Measurements from ENCODE around the gene PRSS33. TPM values are rescaled to one million over a fixed set of nuclear protein-coding genes. Genes with fewer than 3 reads are reported as not detected.

PRSS33 gene
- total and polyA plus RNA-seq, 4 donors: 0.08 TPM; not detected in 3

DNA sequence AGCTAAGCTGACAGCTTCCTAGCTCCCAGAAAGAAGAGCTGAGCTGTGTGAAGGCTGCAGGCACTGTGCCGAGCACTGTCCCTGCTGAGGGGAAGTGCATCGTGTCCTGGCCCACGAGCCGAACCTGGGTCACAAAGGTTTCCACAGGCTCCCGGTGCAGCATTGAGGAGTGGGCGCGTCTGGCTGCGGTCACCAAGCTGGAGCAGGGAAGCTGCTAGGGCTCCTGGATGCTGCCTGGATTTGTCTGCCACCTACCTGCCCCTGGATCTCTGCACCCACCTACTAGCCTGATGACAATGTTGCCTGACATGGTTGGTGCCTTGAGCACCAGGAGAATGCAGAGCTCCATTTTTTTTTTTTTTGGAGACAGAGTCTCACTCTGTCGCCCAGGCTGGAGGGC is 41.4 kb downstream of the PRSS33 start:
- H3K36me3 ChIP-seq (ENCODE audit: control insufficient read depth in 1 of 2, insufficient read depth in 2 of 2, low read length in 1 of 2): no peaks in the 10 kb centered on the region
- WGBS, 2 donors: 83 to 86% methylated on average over 9 of the region's 9 CpGs
- ATAC-seq (ENCODE audit: low FRiP score) (no peak), DNase-seq (peak in 1 of 2 donors; percentile 60)
- H3K9me3 ChIP-seq (ENCODE audit: control insufficient read depth, low read length): no peaks in the 10 kb centered on the region
- H3K27ac ChIP-seq (ENCODE audit: low read depth in 1 of 2, low read length in 2 of 2): no peak overlapping the region
- no peaks in the 10 kb centered on the region for H3K27me3 ChIP-seq (ENCODE audit: control insufficient read depth in 1 of 2, insufficient read depth in 2 of 2, low read length in 1 of 2)
- H3K4me3 ChIP-seq (ENCODE audit: low read length in 2 of 2): no peak overlapping the region
- intact Hi-C loops (cut with DNase I): no loop called here
- H3K4me1 ChIP-seq (ENCODE audit: control insufficient read depth in 1 of 2, insufficient read depth in 2 of 2, low read length in 2 of 2): no peaks in the 10 kb centered on the region

DNA sequence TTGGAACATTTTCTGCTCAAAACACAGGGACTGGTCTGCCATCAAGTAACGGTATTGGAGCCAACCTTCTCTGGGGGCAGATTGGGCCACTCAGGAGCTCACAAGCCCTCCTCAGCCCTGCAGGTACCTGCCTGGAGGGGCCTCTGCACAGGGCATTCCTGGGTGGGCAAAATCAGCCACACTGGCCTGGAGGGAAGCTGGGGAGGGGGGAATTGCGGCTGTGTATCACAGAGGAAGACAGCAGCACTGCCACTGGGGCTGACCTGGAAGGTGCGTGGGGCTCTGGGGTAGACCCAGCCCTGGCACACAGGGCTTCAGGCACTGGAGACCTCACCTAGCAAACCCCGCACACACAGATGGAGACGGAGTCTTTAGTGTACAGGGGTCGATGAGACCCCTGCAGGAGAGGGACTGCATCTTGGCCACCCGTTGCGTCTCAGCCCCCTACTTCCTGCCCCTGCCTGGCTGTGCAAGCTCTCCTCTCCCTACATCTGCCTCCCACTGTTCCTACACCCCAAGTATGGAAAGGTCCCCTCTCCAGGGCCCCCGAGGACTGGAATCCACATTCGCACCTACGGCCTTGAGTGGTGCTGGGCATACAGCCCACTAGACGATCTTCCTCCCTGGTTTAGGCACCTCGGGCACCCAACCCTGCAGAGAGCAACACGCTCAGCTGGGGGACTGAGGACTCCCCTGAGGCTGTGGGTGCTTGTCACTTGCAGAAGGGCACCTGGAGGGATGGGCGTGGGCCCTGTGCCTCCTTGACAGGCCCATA is 42.1 kb downstream of the PRSS33 start:
- Histone ChIP-seq H3K27ac (ENCODE audit: low read depth in 1 of 2, low read length in 2 of 2) (no peak overlapping the region), H3K36me3 (ENCODE audit: control insufficient read depth in 1 of 2, insufficient read depth in 2 of 2, low read length in 1 of 2) (no peaks in the 10 kb centered on the region), H3K9me3 (ENCODE audit: control insufficient read depth, low read length) (no peaks in the 10 kb centered on the region), H3K4me1 (ENCODE audit: control insufficient read depth in 1 of 2, insufficient read depth in 2 of 2, low read length in 2 of 2) (no peaks in the 10 kb centered on the region), H3K4me3 (ENCODE audit: low read length in 2 of 2) (no peak overlapping the region), H3K27me3 (ENCODE audit: control insufficient read depth in 1 of 2, insufficient read depth in 2 of 2, low read length in 1 of 2) (no peaks in the 10 kb centered on the region)
- 75 to 76% methylated on average over 15 of the region's 15 CpGs for WGBS, 2 donors
- peak in 1 of 2 donors; percentile 72 for DNase-seq
- intact Hi-C loops (cut with DNase I): no loop called here
- ATAC-seq (ENCODE audit: low FRiP score): peak; percentile 34

DNA sequence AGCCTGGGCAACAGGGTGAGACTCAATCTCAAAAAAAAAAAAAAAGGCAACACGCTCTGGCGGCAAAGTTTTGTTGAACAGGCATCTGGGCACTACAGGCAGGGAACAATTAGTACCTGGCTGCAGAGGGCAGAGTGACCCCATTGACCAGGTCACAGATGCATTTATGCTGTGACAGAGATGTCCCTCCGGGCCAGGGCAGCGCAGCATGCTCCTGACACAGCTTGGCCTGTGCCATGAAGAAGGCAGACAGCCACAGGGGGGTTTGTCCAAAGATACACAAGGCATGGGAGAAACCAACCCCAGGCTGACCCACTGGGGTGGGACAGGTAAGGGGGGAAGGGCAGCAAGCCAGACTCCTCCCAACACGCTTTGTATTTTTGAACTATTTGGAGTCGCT is 42.6 kb downstream of the PRSS33 start:
- intact Hi-C loops (cut with DNase I): no loop called here
- Histone ChIP-seq H3K36me3 (ENCODE audit: control insufficient read depth in 1 of 2, insufficient read depth in 2 of 2, low read length in 1 of 2) (no peaks in the 10 kb centered on the region), H3K4me3 (ENCODE audit: low read length in 2 of 2) (no peak overlapping the region), H3K9me3 (ENCODE audit: control insufficient read depth, low read length) (no peaks in the 10 kb centered on the region), H3K27me3 (ENCODE audit: control insufficient read depth in 1 of 2, insufficient read depth in 2 of 2, low read length in 1 of 2) (no peaks in the 10 kb centered on the region), H3K4me1 (ENCODE audit: control insufficient read depth in 1 of 2, insufficient read depth in 2 of 2, low read length in 2 of 2) (no peaks in the 10 kb centered on the region), H3K27ac (ENCODE audit: low read depth in 1 of 2, low read length in 2 of 2) (no peak overlapping the region)
- DNase-seq (peak in 1 of 2 donors; percentile 38), ATAC-seq (ENCODE audit: low FRiP score) (no peak)
- WGBS, 2 donors: 83 to 87% methylated on average over 6 of the region's 6 CpGs

DNA sequence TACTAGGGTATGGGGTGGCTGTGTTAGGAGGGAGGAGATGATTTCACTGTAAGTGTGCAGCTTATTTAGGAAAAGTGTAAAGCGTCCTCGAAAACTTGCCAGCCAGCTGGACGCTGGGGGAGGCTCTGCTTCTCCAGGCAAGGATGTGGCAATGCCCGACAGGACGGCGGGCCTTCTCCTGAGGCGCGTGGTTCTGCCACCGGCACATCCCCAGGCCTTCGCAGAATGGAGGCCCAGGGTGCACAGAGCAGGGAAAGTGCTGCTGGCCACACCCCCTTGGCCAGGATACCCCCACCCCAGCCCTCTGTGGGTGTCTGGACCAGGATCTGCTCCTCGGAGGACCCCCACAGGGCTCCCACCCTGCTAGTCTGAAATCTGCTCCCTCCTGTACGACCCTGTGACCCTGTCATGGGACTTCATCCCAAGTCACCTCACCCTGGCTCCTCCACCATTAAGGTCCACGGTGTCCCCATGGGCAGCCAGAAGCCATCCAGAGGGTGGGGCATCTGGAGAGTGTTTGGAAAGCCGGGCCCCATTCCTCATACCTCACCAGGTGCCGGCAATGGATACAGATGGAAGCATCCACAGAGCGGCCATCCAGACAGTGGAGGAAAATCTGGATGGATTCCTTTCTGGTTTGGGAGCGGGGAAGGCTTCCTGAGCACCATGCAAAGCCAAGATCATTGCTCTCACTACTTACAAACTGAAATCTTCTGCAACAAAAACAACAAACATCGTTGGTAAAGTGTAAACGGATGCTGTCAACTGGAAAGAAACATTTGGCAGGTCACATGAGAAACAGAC is 44.2 kb downstream of the PRSS33 start:
- intact Hi-C loops (cut with DNase I): no loop called here
- 87 to 89% methylated on average over 19 of the region's 19 CpGs for WGBS, 2 donors
- H3K27me3 ChIP-seq (ENCODE audit: control insufficient read depth in 1 of 2, insufficient read depth in 2 of 2, low read length in 1 of 2): no peaks in the 10 kb centered on the region
- H3K27ac ChIP-seq (ENCODE audit: low read depth in 1 of 2, low read length in 2 of 2): no peak overlapping the region
- no peaks in the 10 kb centered on the region for H3K4me1 ChIP-seq (ENCODE audit: control insufficient read depth in 1 of 2, insufficient read depth in 2 of 2, low read length in 2 of 2)
- H3K4me3 ChIP-seq (ENCODE audit: low read length in 2 of 2): no peak overlapping the region
- no peaks in the 10 kb centered on the region for H3K36me3 ChIP-seq (ENCODE audit: control insufficient read depth in 1 of 2, insufficient read depth in 2 of 2, low read length in 1 of 2)
- DNase-seq (peak in 1 of 2 donors; percentile 45), ATAC-seq (ENCODE audit: low FRiP score) (no peak)
- no peaks in the 10 kb centered on the region for H3K9me3 ChIP-seq (ENCODE audit: control insufficient read depth, low read length)

DNA sequence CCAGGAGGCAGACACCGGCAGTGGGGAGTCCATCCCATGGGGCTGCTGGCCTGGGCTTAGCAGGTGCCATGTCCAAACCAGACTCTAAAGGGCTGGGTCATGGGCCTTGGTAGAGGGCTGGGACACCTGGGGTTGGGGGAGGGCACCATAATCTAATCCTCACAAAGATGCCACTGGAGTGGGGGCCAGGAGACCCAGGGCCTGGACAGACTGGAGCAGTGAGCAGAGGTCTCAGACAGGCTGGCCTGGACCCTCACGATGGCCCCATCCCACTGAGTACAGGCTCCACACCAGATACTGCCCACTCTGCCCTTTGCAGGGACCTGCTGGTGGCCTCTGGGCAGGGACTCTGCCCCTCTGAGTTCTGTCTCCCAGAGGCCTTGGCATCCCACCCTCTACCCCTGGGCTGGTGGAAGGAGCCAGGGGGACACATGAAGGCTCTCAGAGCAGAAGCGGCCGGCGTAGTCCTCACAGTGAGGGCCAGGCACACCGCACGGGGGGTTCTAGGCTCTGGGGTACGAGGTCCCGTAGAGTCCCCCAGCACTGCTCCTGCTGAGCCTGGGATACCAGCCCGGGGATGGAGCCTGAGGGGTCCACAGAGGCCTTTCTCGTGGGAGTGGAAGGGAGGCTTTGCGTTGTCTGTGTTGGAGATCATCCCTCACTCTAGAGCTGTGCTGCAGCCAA is 44.9 kb downstream of the PRSS33 start:
- no peak overlapping the region for H3K4me3 ChIP-seq (ENCODE audit: low read length in 2 of 2)

DNA sequence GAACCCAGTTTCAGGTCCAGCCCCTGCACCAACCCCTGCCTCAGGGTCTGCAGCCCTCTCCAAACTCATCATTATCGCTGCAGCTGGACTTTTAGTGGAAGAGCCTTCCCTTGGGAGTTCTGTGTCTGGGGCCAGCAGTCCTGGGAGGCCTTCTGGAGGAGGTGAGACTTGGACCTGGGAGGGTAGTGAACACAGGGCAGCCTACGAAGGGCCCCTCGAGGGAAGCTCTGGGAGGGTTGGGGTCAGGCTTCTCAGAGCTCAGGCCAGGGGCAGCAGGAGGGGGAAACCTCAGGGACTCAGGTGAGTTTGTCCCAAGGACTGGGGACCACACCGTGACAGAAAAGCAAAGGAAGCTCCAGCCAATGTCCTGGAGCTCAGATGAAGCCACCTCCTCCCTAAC is 46.2 kb downstream of the PRSS33 start:
- ATAC-seq (ENCODE audit: low FRiP score) (no peak), DNase-seq (no peak)
- H3K27me3 ChIP-seq (ENCODE audit: control insufficient read depth in 1 of 2, insufficient read depth in 2 of 2, low read length in 1 of 2): no peaks in the 10 kb centered on the region
- H3K36me3 ChIP-seq (ENCODE audit: control insufficient read depth in 1 of 2, insufficient read depth in 2 of 2, low read length in 1 of 2): no peaks in the 10 kb centered on the region
- no peak overlapping the region for H3K4me3 ChIP-seq (ENCODE audit: low read length in 2 of 2)
- no peak overlapping the region for H3K27ac ChIP-seq (ENCODE audit: low read depth in 1 of 2, low read length in 2 of 2)
- 81 to 84% methylated on average over 4 of the region's 4 CpGs for WGBS, 2 donors
- no peaks in the 10 kb centered on the region for H3K4me1 ChIP-seq (ENCODE audit: control insufficient read depth in 1 of 2, insufficient read depth in 2 of 2, low read length in 2 of 2)
- intact Hi-C loops (cut with DNase I): no loop called here
- H3K9me3 ChIP-seq (ENCODE audit: control insufficient read depth, low read length): no peaks in the 10 kb centered on the region

More for the DNA sequence above, 44.9 kb downstream of the PRSS33 start:
- DNase-seq: peak in 1 of 2 donors; percentile 60
- no peaks in the 10 kb centered on the region for H3K36me3 ChIP-seq (ENCODE audit: control insufficient read depth in 1 of 2, insufficient read depth in 2 of 2, low read length in 1 of 2)
- no peak for ATAC-seq (ENCODE audit: low FRiP score)
- no peaks in the 10 kb centered on the region for H3K4me1 ChIP-seq (ENCODE audit: control insufficient read depth in 1 of 2, insufficient read depth in 2 of 2, low read length in 2 of 2)
- no peak overlapping the region for H3K27ac ChIP-seq (ENCODE audit: low read depth in 1 of 2, low read length in 2 of 2)
- 89 to 91% methylated on average over 12 of the region's 12 CpGs for WGBS, 2 donors
- H3K9me3 ChIP-seq (ENCODE audit: control insufficient read depth, low read length): no peaks in the 10 kb centered on the region
- no peaks in the 10 kb centered on the region for H3K27me3 ChIP-seq (ENCODE audit: control insufficient read depth in 1 of 2, insufficient read depth in 2 of 2, low read length in 1 of 2)
- intact Hi-C loops (cut with DNase I): no loop called here

DNA sequence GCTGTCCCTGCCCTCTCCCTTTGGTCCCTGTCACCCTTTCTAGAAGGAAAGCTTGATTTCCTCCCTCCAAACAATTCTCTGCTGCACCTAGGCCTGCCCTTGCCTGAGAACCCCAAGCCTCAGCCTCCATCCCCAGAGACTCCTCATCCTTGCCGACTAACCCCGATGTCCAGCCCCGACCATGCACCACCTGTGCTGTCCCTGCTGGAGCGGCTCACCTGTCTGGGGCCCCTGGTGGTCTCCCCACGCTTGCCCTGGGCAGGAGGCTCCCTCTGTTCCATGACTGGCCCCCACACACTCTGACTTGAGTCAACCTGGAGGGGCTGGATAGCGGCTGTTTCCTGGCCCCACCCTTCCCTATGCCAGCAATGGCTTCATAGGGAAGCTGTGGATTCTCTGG is 46.9 kb downstream of the PRSS33 start:
- peak in 1 of 2 donors; percentile 45 for DNase-seq
- Histone ChIP-seq H3K27me3 (ENCODE audit: control insufficient read depth in 1 of 2, insufficient read depth in 2 of 2, low read length in 1 of 2) (no peaks in the 10 kb centered on the region), H3K4me1 (ENCODE audit: control insufficient read depth in 1 of 2, insufficient read depth in 2 of 2, low read length in 2 of 2) (no peaks in the 10 kb centered on the region), H3K9me3 (ENCODE audit: control insufficient read depth, low read length) (no peaks in the 10 kb centered on the region), H3K27ac (ENCODE audit: low read depth in 1 of 2, low read length in 2 of 2) (no peak overlapping the region), H3K4me3 (ENCODE audit: low read length in 2 of 2) (no peak overlapping the region), H3K36me3 (ENCODE audit: control insufficient read depth in 1 of 2, insufficient read depth in 2 of 2, low read length in 1 of 2) (no peaks in the 10 kb centered on the region)
- intact Hi-C loops (cut with DNase I): no loop called here
- WGBS, 2 donors: 86 to 88% methylated on average over 6 of the region's 6 CpGs
- no peak for ATAC-seq (ENCODE audit: low FRiP score)

DNA sequence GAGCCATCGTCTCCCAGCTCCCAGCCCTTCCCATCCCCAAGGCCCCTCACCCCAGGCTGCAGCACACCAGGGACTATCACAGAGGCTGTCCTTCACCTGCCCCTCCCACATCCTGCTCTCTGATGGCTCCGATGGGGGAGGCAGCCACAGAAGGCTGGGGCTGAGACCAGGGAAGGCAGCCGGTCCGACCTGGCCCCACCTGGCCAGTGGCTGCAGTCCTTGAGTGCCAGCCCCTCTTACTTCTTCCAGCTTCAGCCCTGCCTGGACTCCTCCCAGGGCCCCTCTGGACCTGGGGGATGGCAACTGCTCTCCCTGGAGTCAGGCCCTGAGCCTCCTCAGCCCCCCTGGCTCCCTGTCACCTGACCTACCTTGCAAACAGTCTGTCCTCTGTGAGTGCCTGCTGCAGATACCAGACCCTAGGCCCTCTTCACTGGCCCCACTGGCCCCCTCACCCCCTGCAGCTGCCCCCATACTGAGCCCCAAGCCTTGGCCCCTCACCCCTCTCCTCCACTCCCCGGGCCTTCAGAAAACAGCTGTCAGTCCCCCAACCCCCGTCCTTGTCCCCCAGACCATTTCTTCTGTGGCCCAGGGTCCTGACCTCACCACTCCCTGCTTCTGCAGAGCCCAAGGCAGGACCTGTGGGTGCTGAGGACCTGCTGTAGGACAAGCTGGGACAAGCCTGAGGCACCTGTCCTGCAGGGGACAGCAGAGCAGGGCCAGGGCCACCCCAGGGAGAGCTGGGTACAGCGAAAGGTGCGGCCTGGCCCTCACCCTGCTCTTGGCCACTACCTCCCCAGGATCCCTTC is 47.5 kb downstream of the PRSS33 start:
- ATAC-seq (ENCODE audit: low FRiP score) (no peak), DNase-seq (peak in 1 of 2 donors; percentile 65)
- Histone ChIP-seq H3K36me3 (ENCODE audit: control insufficient read depth in 1 of 2, insufficient read depth in 2 of 2, low read length in 1 of 2) (no peaks in the 10 kb centered on the region), H3K27me3 (ENCODE audit: control insufficient read depth in 1 of 2, insufficient read depth in 2 of 2, low read length in 1 of 2) (no peaks in the 10 kb centered on the region), H3K27ac (ENCODE audit: low read depth in 1 of 2, low read length in 2 of 2) (no peak overlapping the region), H3K4me1 (ENCODE audit: control insufficient read depth in 1 of 2, insufficient read depth in 2 of 2, low read length in 2 of 2) (no peaks in the 10 kb centered on the region), H3K9me3 (ENCODE audit: control insufficient read depth, low read length) (no peaks in the 10 kb centered on the region), H3K4me3 (ENCODE audit: low read length in 2 of 2) (no peak overlapping the region)
- 49 to 52% methylated on average over 8 of the region's 8 CpGs for WGBS, 2 donors
- intact Hi-C loops (cut with DNase I): no loop called here

Data from aorta (tissue), 5 donors.